GM19351 (cell line): Measurements from ENCODE around the gene GPC3.
"Not testable (repeated sequence)": the region's sequence is repeated elsewhere in the genome, so short reads cannot be mapped to it uniquely, and the experiment has no call there.

Experiments
- ATAC-seq: cut with Tn5 transposase; IDR thresholded peaks from one replicate; pipeline ENCODE4 v1.9.1; 2021; ENCODE audit warnings: mild to moderate bottlenecking, moderate library complexity; ENCODE audit not compliant: unreplicated experiment

Gene GPC3

DNA sequence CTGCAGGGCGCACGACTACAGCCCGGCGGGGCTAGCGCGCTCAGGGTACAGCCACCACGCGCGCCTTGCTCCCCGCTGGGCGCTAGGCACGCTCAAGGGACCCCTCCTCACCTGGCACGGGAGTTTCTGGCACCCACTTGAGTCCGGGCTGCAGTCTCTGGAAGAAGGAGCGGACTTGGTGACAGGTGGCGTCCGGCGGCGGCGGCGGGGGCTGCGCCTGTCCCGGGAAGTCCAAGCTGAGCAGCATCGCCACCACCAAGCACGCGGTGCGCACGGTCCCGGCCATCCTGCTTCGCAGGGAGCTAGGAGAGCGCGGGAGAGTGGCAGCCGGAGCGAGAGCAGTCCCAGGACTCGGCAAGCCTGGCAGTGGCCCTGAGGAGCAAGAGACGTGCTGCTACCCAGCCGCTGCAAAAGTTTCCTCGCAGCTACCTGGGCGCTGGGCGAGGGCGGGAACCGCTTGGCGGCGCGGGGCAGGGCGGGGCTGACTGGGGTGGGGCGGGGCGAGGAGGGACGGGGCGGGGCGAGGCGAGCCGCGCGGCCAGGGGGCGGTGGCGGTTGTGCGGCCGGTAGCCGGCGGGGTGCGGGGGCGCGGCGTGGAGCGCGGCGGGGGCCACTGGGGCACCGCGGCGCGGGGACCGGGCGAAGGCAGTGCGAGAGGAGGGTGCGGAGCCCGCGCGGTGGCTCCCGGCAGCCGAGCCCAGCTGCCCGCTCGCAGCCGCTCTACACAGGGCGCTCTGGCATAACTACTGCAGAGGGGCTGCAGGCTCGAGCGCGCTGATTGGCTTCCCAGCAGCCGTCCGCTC lies at the start of gene GPC3:
GPC3 (minus strand) TSS at position 431 of the 803 bp plus-strand sequence.
- no peak for ATAC-seq

DNA sequence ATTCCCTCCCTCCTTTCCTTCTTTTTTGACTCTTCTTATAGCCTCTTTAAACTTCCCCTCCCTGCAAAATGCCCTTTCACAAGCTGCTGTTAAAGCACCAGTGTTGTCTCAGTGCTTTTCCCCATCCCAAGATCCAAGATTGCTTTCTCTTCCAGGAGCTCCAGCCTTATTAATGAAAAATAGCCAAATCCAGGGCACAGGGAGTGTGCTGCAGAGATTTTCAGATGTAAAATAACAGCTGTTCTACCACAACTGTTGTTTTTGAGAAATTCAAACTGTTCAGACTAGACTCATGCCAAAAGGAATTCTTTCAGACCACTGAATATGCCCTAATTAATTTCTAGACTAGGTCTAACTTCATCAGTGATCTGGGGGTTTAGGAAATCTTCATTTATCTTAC lies 47.0 kb upstream of the GPC3 start:
- no peak for ATAC-seq

DNA sequence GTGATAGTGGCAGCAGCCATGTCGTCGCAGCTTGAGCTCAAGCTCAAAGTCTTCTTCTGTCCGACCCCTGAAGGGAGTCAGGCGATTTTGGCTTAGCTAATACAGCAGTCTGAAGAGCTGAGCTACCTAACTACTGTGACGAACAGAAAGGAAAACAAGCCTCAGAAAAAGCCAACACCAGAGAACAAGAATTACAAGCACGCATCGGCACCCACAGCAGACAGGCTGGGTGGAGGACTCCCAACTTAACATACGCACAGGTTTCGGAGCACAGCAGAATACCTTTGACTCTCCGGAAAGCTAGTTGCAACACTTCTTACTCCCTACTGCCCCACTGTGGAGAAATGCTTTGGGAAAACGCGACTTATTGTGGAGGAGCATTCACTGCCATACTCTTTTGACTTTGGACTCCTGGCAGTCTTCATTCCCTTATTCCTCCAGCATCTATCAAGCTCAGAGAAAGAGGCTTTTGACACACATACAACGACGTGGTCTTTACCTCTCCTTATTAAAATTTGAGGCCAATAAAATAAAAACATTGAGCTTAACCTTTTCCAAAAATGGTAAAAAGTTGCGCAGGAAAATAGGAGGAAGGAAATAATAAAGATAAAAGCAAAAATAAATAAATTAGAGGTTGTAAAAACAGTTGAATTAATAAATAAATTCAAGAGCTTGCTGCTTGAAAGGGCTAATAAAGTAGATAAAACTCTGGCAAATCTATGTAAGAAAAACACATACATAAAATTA lies 41.3 kb upstream of the GPC3 start:
- ATAC-seq, result no peak

DNA sequence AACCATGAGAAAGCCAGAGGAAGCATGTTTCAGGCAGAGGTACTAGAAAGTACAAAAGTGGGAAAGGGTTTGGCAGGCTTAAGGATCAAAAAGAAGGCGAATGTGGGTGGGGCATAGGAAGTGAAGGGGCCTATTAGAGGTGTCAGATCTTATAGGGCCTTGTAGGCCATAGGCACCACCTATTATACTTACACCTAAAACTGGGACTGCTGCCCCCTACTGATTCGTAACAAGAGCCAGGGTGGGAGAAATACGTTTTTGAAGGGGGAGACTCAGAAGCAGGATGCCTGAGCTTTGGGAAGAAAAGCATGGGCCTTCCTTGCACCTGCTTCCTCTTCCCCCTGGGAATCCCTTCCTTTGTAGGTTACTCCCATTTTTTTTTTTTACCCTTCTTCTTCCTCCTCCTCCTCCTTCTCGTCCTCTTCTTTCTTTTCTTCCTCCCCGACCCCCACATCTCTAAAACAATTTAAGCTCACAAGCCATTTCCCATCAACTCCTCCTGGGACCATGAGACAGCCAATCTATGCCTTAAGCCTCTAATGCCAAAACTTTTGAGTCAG lies 40.7 kb upstream of the GPC3 start:
- no peak for ATAC-seq

DNA sequence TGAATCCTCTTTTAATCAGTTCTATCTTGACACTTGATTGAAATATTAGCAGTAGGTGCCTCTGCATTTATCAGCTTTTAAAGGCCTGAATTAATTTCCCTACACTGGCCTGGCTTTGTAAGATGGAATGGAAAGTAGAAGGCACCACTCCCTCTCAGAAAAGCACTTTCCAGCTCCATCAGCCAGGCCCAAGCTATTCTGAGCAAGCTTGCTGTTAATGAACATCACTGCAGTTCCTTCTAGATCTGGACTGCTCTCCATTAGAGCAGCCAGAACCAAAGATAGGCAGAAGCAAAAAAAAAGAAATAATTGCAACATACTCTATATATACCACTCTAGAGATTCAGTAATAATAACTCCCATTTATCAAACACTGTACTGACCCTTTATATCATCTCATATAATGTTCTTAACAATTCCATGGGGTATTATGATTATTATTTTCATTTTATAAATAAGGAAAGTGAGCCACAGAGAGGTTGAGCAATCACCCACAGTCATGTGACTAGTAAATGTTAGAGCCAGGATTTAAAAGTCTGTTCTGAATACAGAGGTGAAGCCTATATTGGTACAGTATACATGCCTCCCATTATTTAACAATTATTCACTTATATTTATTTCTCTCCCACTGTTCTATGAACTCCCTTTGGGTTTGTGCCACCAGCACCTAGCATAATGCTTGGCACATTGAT lies 39.4 kb upstream of the GPC3 start:
- no peak for ATAC-seq

DNA sequence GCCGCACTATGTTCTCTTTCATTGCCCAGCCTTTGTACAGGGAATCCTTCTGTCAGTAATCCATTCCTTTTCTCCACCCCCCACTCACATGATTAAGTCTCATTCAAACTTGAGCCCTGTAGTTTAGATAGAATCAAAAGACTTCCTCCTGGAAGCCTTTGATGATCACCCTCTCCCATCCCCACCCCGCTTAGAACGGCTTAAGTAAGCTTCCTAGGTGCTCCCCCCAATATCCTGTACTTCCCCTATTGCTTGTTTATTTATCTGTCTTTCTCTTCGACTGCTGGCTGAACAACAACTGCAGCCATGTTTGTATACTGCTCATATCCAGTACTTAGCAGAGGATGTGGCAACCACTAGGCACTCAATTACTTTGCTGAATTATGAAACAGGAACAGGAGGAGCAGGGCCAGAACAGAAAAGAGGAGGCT lies 38.5 kb upstream of the GPC3 start:
- ATAC-seq, result no peak

DNA sequence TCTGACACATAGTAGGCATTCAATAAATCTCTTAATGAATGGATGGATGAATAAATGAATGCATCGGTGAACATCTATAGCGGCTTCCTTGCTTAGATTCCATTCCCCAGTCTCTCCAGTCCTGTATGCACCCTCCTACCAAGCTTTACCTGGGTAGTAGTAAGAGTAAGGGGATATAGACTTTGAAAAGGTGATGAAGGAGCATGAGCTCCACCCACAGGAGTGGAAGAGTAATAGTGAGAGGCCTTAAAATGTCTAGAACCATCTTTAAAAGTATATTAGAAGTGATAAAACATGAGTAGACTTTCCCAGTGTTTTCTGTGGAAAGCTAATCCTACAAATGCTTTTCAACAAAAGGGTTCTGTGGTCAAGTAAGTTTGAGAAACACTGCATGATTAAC lies 35.5 kb upstream of the GPC3 start:
- ATAC-seq, result no peak

DNA sequence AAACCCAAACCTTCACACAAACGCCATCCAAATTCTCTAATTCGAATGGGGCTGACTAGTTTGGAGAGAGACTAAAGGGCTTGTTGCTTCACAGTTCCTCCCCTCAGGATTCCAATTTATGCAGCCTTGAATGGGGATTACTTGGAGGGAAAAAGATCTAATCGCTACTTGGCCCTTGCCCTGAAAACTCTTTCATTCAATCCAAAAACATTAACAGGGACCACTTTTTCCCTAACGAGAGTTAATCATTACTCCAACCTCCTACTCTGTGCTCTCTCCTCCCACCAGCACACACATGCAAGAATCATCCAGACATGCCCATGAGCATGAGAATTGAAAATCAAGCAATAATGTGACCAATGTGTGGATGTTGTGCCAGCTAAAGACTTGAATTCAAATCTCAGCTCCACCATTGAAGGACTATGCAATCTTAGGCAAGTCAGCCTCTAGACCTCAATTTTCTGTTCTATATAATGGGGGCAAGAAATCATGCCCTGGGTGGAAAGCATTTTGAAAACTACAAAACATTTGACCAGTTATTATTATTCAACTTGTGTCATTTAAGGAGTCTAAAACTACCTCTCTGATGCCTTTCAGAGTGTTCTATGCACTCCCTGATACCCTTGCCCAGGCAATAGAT lies 34.3 kb upstream of the GPC3 start:
- no peak for ATAC-seq

DNA sequence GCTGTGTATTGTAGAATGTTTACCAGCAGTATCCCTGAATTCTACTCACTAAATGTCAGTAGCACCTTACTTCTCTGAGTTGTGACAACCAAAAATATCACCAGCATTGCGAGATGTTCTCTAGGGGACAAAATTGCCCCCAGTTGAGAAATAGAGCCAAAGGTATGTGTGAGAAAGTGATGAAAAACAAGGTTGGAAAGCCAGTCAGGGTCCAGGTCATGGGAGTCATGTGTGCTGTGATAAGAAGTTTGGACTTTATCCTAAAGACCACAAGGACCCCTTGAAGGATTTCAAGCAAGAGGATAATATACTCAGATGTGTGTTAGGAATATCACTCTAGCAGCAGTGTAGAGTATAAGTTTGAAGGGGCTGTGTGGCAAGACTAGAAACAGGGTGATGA lies 30.9 kb upstream of the GPC3 start:
- not testable (repeated sequence) for ATAC-seq

DNA sequence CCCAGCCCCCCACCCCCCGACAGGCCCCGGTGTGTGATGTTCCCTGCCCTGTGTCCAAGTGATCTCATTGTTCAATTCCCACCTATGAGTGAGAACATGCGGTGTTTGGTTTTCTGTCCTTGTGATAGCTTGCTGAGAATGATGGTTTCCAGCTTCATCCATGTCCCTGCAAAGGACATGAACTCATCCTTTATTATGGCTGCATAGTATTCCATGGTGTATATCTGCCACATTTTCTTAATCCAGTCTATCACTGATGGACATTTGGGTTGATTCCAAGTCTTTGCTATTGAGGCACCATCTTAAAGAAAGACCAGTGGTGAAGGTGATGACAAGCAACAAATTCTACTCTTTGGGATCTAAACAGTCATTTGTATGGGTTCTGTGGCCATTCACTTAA lies 30.1 kb upstream of the GPC3 start:
- ATAC-seq, result not testable (repeated sequence)

DNA sequence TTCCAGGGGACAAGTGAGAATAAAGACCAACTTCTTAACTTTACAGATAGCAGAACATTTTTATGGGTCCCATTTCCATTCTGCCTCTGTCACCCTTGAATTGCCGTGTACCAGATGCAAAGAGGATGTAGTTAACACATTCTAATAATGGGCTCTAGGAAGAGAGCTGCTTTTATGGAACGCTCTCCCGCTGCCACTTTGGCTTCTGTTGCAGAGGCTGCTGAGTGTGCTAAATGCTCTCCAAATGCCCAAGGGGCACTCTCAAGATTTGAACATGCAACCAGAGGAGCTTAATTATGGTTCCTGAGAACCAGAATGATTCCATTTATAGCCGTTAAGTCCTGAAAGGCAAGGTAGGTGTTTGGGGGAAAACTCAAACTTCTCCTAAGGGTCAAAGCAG lies 28.1 kb upstream of the GPC3 start:
- no peak for ATAC-seq

DNA sequence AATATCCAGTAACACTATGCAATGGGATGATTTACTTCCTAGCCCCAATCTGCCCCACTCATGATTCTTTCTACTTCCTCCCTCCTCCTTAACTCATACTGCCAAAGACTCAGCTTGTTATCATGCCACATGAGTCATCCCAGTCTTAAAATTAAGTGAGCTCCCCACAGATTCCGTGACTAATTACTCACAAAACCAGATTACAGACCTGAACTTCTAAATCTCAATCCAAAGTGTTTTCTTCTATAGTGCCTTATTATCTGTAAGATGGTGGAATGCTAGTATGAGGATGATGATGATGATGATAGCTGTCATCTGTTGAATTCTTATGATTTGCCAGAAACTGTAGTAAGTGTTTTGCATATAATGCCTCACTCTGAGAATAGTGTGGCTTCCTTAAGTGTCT lies 27.7 kb upstream of the GPC3 start:
- ATAC-seq, result no peak

DNA sequence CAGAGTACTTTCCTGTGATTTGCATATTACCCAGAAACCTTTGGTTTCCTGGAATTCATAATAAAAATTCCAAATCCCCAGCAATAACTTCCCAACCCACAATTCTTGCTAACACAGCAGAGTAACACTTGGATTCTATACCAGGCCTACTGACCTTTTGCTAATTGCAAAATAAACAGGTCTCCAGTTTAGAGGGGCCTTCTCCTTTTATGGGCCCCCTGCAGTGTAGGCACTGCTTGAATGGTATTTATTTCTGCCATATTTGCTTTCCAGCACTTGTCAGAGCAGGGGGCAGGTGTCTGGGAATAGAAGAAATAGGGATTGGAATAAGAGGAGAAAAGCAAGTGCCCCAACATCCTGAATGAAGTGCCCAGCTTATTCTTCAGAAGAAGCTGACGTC lies 25.3 kb upstream of the GPC3 start:
- ATAC-seq, result no peak

DNA sequence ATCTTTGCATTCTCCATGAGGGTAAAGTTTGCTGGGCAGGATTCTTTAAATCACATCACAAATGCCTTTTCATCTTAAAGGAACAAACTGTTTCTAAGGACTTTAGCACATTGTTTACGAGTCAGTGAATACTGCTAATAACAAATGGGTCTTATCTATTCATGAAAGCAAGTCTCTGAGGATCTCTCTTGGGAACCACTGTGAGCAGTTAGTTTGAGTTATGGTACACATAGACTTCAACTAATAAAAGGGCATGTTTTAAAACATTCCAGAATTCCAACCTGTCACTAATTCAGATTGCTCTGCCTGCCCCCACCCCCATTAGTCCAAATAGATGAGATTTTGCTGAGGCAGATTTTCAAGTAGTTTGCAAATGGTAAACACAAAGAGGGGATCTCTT lies 22.3 kb upstream of the GPC3 start:
- ATAC-seq, result no peak

DNA sequence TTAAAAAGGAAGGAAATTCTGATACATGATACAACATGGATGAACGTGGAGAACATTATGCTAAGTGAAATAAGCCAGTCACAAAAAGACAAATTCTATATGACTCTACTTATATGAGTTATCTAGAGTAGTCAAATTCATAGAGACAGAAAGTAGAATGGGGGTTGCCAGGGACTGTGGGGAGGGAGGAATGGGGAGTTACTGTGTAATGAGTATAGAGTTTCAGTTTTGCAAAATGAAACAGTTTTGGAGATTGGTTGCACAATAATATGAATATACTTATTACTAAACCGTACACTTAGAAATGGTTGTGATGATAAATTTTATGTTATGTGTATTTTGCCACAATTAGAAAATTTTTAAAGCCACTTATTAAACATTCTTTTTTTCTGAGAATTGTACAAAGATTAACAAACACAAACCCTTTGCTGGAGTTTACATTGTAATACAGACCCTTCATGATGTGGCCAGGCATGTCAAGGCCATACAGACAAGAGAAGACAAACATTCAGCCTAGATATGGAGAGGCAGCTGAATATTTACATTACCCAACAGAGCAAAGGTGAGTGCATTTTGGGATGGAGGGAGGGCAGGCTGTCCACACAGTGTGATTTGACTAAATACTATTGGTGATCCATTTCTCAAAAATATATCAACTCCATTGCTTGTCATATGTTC lies 21.2 kb upstream of the GPC3 start:
- ATAC-seq, result no peak

DNA sequence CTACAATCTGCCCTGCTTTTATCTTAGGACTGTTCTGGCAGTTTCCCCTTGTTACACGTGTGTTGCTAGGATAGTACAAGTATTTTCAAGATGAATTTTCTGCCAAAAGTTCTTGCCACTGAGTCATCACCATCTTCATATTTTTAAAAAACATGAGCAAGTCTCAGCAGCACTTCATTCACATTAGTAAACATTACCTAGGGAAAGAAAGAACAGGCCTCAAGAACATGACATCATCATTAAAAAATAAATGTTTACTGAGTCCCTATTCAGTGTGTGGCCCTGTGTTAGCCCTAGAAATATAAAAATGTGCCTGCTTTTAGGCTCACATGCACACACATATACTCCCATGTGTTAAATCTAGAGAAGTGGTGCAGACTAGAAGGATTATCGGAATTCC lies 18.7 kb upstream of the GPC3 start:
- ATAC-seq, result no peak

DNA sequence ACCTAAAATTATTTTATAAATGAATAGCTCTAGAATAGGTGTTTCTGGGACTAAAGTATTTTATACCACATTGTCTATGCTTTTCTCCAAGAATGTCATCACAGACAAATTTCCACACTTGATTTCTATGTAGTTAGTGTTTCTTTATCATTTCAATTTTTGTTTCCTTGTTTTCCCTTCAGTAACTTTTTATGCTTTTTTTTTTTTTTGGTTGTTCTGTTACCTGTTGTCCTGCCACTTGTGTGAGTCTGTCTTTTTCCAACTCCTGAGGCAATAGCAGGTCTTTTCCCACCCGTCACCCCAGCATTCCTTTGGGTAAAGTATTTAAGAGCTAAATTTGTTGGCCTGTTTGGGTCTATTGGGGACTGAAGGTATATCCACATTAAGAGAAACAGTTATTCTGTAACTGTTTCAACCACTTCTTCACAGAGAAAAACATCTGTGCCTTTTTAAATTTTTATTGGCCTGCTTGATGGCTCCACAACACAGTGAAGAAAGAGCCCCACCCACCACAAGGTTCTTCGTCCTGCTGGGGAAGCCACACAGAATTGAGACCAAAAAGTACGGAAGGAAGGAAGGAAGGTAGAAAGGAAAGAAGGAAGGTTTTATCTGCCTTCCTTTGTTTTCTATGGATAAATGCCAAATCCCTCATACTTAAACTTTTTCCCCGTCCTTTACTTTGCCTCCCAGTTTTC lies 17.7 kb upstream of the GPC3 start:
- no peak for ATAC-seq

DNA sequence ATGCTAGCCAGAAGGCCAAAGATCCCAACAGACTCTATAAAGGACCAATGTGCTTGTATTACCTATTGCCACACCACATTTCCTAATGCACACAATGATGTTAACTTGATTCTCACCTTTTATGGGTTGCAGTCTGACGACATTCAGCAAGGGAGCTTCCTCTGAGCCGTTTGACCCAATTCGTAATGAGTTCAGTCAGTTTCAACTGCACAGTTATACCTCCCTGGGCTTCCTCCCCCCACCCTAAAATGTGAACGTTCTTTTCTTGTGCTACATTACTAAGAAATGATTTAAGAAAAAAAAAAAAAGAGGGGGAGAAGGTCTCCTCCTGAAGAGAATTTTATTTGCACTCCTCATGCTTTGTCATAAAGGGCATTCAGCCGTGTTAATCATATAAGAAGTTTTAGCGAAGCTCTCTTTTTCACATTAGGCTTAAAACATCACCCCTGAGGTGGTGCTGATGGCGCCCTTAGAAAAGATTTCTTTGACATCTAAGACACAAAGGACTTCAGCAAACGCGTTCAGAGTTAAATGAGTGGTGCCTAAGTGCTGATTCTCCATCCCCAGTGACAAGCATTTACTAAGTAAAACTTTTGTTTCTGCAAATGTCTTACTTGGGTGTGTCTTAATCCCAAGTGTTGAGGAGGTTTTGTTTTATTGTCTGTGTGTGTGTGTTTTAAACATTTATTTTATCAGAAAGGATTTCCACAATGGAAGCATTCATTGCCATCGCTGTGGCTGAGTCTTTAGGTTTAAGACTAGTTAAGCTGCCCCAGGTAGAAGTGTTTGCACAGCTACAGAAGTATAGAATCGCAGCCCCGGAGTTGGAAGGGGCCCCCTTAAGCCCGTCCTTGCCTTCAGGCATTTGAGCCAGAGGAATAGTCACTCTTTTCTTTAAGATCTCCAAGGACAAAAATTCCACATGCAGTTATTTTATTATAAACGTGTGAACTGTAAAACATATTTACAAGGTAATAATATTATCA lies 15.2 kb upstream of the GPC3 start:
- ATAC-seq, result no peak
